HG03103 (cell line): ENCODE results near the gene BPNT1.
"Not testable (repeated sequence)": the region's sequence is repeated elsewhere in the genome, so short reads cannot be mapped to it uniquely, and the experiment has no call there.

Experiments
- ATAC-seq: cut with Tn5 transposase; IDR thresholded peaks from one replicate; pipeline ENCODE4 v1.9.1; 2021; ENCODE audit warnings: low read depth; ENCODE audit not compliant: unreplicated experiment

Gene BPNT1

GRCh38 chr1:220084460-220084859 lies 5.1 kb downstream of the BPNT1 start:
- no peak for ATAC-seq

GRCh38 chr1:220077887-220078286 lies 11.7 kb downstream of the BPNT1 start:
- ATAC-seq, result no peak

- ATAC-seq, result no peak
These were observed 12.5 kb downstream of the BPNT1 start for GRCh38 chr1:220076861-220077762.

GRCh38 chr1:220067269-220068204 lies 22.1 kb downstream of the BPNT1 start:
- ATAC-seq, result no peak

- ATAC-seq, result no peak
These were observed 27.0 kb downstream of the BPNT1 start for GRCh38 chr1:220062629-220063028.

GRCh38 chr1:220060876-220061275 lies 28.7 kb downstream of the BPNT1 start:
- no peak for ATAC-seq

GRCh38 chr1:220056374-220056773 lies 33.2 kb downstream of the BPNT1 start:
- no peak for ATAC-seq

- ATAC-seq, result peak; percentile 98
These were observed 43.3 kb downstream of the BPNT1 start, which contains the start of gene EPRS1 for GRCh38 chr1:220046052-220046930. Gene EPRS1, minus strand, starts transcription at chr1:220046505. Its CDS starts 117 bp downstream, at chr1:220046388.

GRCh38 chr1:220045356-220046051 lies 44.1 kb downstream of the BPNT1 start:
- ATAC-seq, result no peak

- no peak for ATAC-seq
These were observed 44.8 kb downstream of the BPNT1 start for GRCh38 chr1:220044678-220045355.

- ATAC-seq, result no peak
These were observed 45.9 kb downstream of the BPNT1 start for GRCh38 chr1:220043646-220044045.

- no peak for ATAC-seq
These were observed 49.5 kb downstream of the BPNT1 start for GRCh38 chr1:220040028-220040596.

- ATAC-seq, result no peak
These were observed 50.9 kb downstream of the BPNT1 start for GRCh38 chr1:220038640-220039039.

GRCh38 chr1:220037810-220038209 lies 51.8 kb downstream of the BPNT1 start:
- not testable (repeated sequence) for ATAC-seq

GRCh38 chr1:220032911-220033310 lies 56.7 kb downstream of the BPNT1 start:
- ATAC-seq, result no peak

- no peak for ATAC-seq
These were observed 58.3 kb downstream of the BPNT1 start for GRCh38 chr1:220031287-220031686.

GRCh38 chr1:220028346-220028895 lies 61.2 kb downstream of the BPNT1 start:
- no peak for ATAC-seq

GRCh38 chr1:220019071-220019470 lies 70.5 kb downstream of the BPNT1 start:
- ATAC-seq, result no peak
